Neural progenitor cell (in vitro differentiated cells): ENCODE measurements around the gene GLB1L2.

Source experiments
- CTCF ChIP-seq: fragments of 200-600 bp; sonication (generic); IDR thresholded peaks from 2 replicates; pipeline ENCODE4 v1.5.1; 2017; ENCODE audit warnings: antibody characterized with exemption, mild to moderate bottlenecking
- EZH2 ChIP-seq: fragments of 200-600 bp; sonication (generic); IDR thresholded peaks from 2 replicates; pipeline ENCODE4 v1.6.1; 2017; ENCODE audit warnings: antibody characterized with exemption, mild to moderate bottlenecking, moderate library complexity
- EZH2phosphoT487 ChIP-seq: fragments of 200-600 bp; sonication (generic); IDR thresholded peaks from 2 replicates; pipeline ENCODE4 v1.6.1; 2017; ENCODE audit warnings: antibody characterized with exemption

DNA sequence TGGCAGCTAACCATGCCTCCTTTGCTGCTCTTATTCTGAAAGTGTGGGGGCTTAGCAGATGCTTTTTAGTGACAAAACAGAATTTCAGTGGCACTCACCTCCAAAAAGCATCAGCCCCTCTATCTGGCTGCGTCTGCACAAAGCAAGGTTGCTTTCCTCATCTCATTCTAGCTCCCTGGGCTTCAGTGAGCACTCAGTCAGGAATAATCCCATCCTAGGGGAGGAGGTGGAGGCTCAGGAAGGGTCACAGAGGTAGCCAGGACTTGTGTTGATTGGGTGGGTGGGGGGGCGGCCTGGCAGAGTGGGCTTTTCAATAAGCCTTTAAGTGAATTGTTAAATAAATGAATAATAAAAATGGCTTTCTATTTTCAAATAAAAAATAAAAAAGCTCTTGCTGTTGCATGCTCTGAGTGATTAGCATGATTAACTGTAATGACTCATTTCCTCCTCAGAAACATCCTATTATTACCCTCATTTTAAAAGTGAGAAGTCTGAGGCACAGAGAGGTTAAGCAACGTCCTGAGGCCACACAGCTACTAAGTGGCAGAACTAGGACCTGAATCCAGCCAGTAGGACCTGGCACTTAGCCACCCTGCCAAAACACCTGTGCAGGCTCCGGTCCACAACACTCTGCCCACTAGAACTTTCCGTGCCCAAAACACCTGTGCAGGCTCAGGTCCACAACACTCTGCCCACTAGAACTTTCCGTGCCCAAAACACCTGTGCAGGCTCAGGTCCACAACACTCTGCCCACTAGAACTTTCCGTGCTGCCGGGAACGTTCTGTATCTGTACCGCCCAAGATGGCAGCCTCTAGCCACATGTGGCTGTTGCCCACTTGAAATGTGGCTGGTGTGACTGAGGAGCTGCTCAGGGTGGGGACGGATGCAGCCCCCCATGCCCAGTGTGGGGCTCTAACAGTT is 74.7 kb downstream of the GLB1L2 start:
- TF ChIP-seq CTCF (no peak), EZH2 (no peak), EZH2phosphoT487 (no peak)
